ENCODE results near the gene TRIM45. TPM values are rescaled to one million over a fixed set of nuclear protein-coding genes. Genes with fewer than 3 reads are reported as not detected.

TRIM45 gene
- total RNA-seq, 1 experiment from 2014 or later = not detected

DNA sequence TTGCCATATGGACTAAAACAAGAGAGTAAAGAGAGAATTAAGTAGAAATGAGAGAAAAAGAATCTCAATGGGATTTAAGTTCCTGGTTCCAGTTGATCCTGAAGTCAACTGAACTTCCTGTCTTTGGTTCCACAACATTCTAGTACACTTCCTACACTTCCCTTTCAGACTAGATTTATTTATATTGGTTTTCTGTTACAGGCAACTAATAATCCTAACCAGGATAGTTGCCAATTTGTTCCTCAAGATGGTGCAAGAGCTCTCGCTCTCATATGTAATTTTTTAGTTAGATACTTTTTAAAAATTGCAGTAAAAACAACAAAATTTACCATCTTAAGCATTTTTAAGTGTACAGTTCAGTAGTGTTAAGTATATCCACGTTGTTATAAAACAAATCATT is 28.8 kb upstream of the TRIM45 start:
- no peaks in the 10 kb centered on the region for H4K20me1 ChIP-seq (ENCODE audit: insufficient read depth, low read depth, low read length)
- DNase-seq = no peak
- H3K27ac ChIP-seq (ENCODE audit: low read length) = no peak overlapping the region
- H3K36me3 ChIP-seq (ENCODE audit: insufficient read depth, low read length) = no peaks in the 10 kb centered on the region
- no peak overlapping the region for H2AFZ ChIP-seq (ENCODE audit: low read length)
- no peak overlapping the region for H3K4me3 ChIP-seq (ENCODE audit: low read length)
- H3K9me2 ChIP-seq (replicated peaks; ENCODE audit: insufficient read depth, low read length) = no peaks in the 10 kb centered on the region
- H3K4me1 ChIP-seq (ENCODE audit: low read length) = peaks cover 8% of the 10 kb centered on the region
- H3K27me3 ChIP-seq (ENCODE audit: low read length) = no peaks in the 10 kb centered on the region
- no peak overlapping the region for H3K4me2 ChIP-seq (ENCODE audit: low read depth, low read length, poor library complexity, severe bottlenecking)
- no peak overlapping the region for H3K9ac ChIP-seq (ENCODE audit: low read length)
- no peaks in the 10 kb centered on the region for H3K79me2 ChIP-seq (ENCODE audit: low read length)
- H3K9me3 ChIP-seq (ENCODE audit: low read length) = no peaks in the 10 kb centered on the region; the same call in 1 of the 2 replicates

GRCh38 chr1:117147856-117148588 is 26.5 kb upstream of the TRIM45 start:
- no peak overlapping the region for H2AFZ ChIP-seq (ENCODE audit: low read length)
- no peak overlapping the region for H3K9ac ChIP-seq (ENCODE audit: low read length)

GRCh38 chr1:117147341-117147831 is 25.8 kb upstream of the TRIM45 start:
- no peaks in the 10 kb centered on the region for H4K20me1 ChIP-seq (ENCODE audit: insufficient read depth, low read depth, low read length)
- H3K9ac ChIP-seq (ENCODE audit: low read length) = no peak overlapping the region

More at GRCh38 chr1:117147856-117148588, 26.5 kb upstream of the TRIM45 start:
- DNase-seq = no peak
- Histone ChIP-seq H3K4me3 (ENCODE audit: low read length) (no peak overlapping the region), H3K4me1 (ENCODE audit: low read length) (peaks cover 8% of the 10 kb centered on the region), H3K36me3 (ENCODE audit: insufficient read depth, low read length) (no peaks in the 10 kb centered on the region), H3K27ac (ENCODE audit: low read length) (no peak overlapping the region), H3K27me3 (ENCODE audit: low read length) (no peaks in the 10 kb centered on the region), H3K4me2 (ENCODE audit: low read depth, low read length, poor library complexity, severe bottlenecking) (no peak overlapping the region), H3K9me2 (replicated peaks; ENCODE audit: insufficient read depth, low read length) (no peaks in the 10 kb centered on the region), H3K9me3 (ENCODE audit: low read length) (no peaks in the 10 kb centered on the region; the same call in 1 of the 2 replicates), H4K20me1 (ENCODE audit: insufficient read depth, low read depth, low read length) (no peaks in the 10 kb centered on the region), H3K79me2 (ENCODE audit: low read length) (no peaks in the 10 kb centered on the region)

GRCh38 chr1:117146575-117147340 is 25.2 kb upstream of the TRIM45 start:
- H3K9ac ChIP-seq (ENCODE audit: low read length) = no peak overlapping the region
- H3K36me3 ChIP-seq (ENCODE audit: insufficient read depth, low read length) = no peaks in the 10 kb centered on the region
- H3K4me2 ChIP-seq (ENCODE audit: low read depth, low read length, poor library complexity, severe bottlenecking) = no peak overlapping the region
- no peak overlapping the region for H2AFZ ChIP-seq (ENCODE audit: low read length)
- H3K27me3 ChIP-seq (ENCODE audit: low read length) = no peaks in the 10 kb centered on the region
- no peak for DNase-seq
- no peaks in the 10 kb centered on the region for H4K20me1 ChIP-seq (ENCODE audit: insufficient read depth, low read depth, low read length)
- H3K4me1 ChIP-seq (ENCODE audit: low read length) = peaks cover 8% of the 10 kb centered on the region
- no peak overlapping the region for H3K4me3 ChIP-seq (ENCODE audit: low read length)
- no peaks in the 10 kb centered on the region; the same call in 1 of the 2 replicates for H3K9me3 ChIP-seq (ENCODE audit: low read length)
- no peak overlapping the region for H3K27ac ChIP-seq (ENCODE audit: low read length)
- H3K9me2 ChIP-seq (replicated peaks; ENCODE audit: insufficient read depth, low read length) = no peaks in the 10 kb centered on the region
- no peaks in the 10 kb centered on the region for H3K79me2 ChIP-seq (ENCODE audit: low read length)

More at GRCh38 chr1:117147341-117147831, 25.8 kb upstream of the TRIM45 start:
- H3K36me3 ChIP-seq (ENCODE audit: insufficient read depth, low read length) = no peaks in the 10 kb centered on the region
- H3K4me3 ChIP-seq (ENCODE audit: low read length) = no peak overlapping the region
- no peak overlapping the region for H3K4me2 ChIP-seq (ENCODE audit: low read depth, low read length, poor library complexity, severe bottlenecking)
- no peak for DNase-seq
- no peak overlapping the region for H2AFZ ChIP-seq (ENCODE audit: low read length)
- H3K79me2 ChIP-seq (ENCODE audit: low read length) = no peaks in the 10 kb centered on the region
- H3K9me2 ChIP-seq (replicated peaks; ENCODE audit: insufficient read depth, low read length) = no peaks in the 10 kb centered on the region
- no peaks in the 10 kb centered on the region; the same call in 1 of the 2 replicates for H3K9me3 ChIP-seq (ENCODE audit: low read length)
- no peaks in the 10 kb centered on the region for H3K27me3 ChIP-seq (ENCODE audit: low read length)
- H3K27ac ChIP-seq (ENCODE audit: low read length) = no peak overlapping the region
- H3K4me1 ChIP-seq (ENCODE audit: low read length) = peaks cover 8% of the 10 kb centered on the region

GRCh38 chr1:117146072-117146471 is 24.5 kb upstream of the TRIM45 start:
- H3K4me1 ChIP-seq (ENCODE audit: low read length) = peaks cover 8% of the 10 kb centered on the region
- no peak overlapping the region for H3K4me2 ChIP-seq (ENCODE audit: low read depth, low read length, poor library complexity, severe bottlenecking)
- no peaks in the 10 kb centered on the region for H3K79me2 ChIP-seq (ENCODE audit: low read length)

GRCh38 chr1:117143871-117144270 is 22.3 kb upstream of the TRIM45 start:
- H3K79me2 ChIP-seq (ENCODE audit: low read length) = no peaks in the 10 kb centered on the region
- no peaks in the 10 kb centered on the region for H3K9me3 ChIP-seq (ENCODE audit: low read length)
- no peak overlapping the region for H2AFZ ChIP-seq (ENCODE audit: low read length)
- no peak overlapping the region for H3K27ac ChIP-seq (ENCODE audit: low read length)
- H3K4me1 ChIP-seq (ENCODE audit: low read length) = peaks cover 8% of the 10 kb centered on the region
- no peaks in the 10 kb centered on the region for H3K27me3 ChIP-seq (ENCODE audit: low read length)
- H3K4me2 ChIP-seq (ENCODE audit: low read depth, low read length, poor library complexity, severe bottlenecking) = no peak overlapping the region
- H3K9me2 ChIP-seq (replicated peaks; ENCODE audit: insufficient read depth, low read length) = no peaks in the 10 kb centered on the region
- no peaks in the 10 kb centered on the region for H4K20me1 ChIP-seq (ENCODE audit: insufficient read depth, low read depth, low read length)
- H3K4me3 ChIP-seq (ENCODE audit: low read length) = no peak overlapping the region
- no peaks in the 10 kb centered on the region for H3K36me3 ChIP-seq (ENCODE audit: insufficient read depth, low read length)
- H3K9ac ChIP-seq (ENCODE audit: low read length) = no peak overlapping the region
- DNase-seq = no peak

More at GRCh38 chr1:117146072-117146471, 24.5 kb upstream of the TRIM45 start:
- H3K36me3 ChIP-seq (ENCODE audit: insufficient read depth, low read length) = no peaks in the 10 kb centered on the region
- no peaks in the 10 kb centered on the region for H3K27me3 ChIP-seq (ENCODE audit: low read length)
- H3K9ac ChIP-seq (ENCODE audit: low read length) = no peak overlapping the region
- no peak overlapping the region for H3K27ac ChIP-seq (ENCODE audit: low read length)
- H3K4me3 ChIP-seq (ENCODE audit: low read length) = no peak overlapping the region
- no peaks in the 10 kb centered on the region for H3K9me3 ChIP-seq (ENCODE audit: low read length)
- no peaks in the 10 kb centered on the region for H3K9me2 ChIP-seq (replicated peaks; ENCODE audit: insufficient read depth, low read length)
- no peak for DNase-seq
- no peak overlapping the region for H2AFZ ChIP-seq (ENCODE audit: low read length)
- H4K20me1 ChIP-seq (ENCODE audit: insufficient read depth, low read depth, low read length) = no peaks in the 10 kb centered on the region

DNA sequence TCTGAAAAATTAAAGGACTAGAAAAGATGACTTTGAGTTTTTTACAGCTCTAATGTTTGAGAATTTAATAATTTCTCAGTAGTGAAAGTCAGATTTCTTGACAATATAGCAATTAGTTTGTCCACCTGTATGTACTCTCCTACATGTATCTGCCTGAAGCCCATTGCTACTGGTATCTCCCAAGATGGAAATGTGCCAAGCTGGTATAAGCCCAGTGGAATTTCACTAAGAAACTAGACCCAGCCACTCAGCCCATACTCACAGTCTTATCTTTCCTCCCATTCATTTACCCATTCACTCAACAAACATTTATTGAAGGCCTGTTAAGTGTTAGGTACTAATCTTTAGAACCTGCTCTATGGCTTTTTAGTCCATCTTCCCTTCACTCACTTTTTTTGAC is 21.6 kb upstream of the TRIM45 start:
- Histone ChIP-seq H2AFZ (ENCODE audit: low read length) (no peak overlapping the region), H3K4me3 (ENCODE audit: low read length) (no peak overlapping the region), H4K20me1 (ENCODE audit: insufficient read depth, low read depth, low read length) (no peaks in the 10 kb centered on the region), H3K4me2 (ENCODE audit: low read depth, low read length, poor library complexity, severe bottlenecking) (no peak overlapping the region), H3K9me2 (replicated peaks; ENCODE audit: insufficient read depth, low read length) (no peaks in the 10 kb centered on the region), H3K79me2 (ENCODE audit: low read length) (no peaks in the 10 kb centered on the region), H3K27me3 (ENCODE audit: low read length) (no peaks in the 10 kb centered on the region), H3K27ac (ENCODE audit: low read length) (no peak overlapping the region), H3K4me1 (ENCODE audit: low read length) (peaks cover 4% of the 10 kb centered on the region), H3K9me3 (ENCODE audit: low read length) (no peaks in the 10 kb centered on the region), H3K9ac (ENCODE audit: low read length) (no peak overlapping the region), H3K36me3 (ENCODE audit: insufficient read depth, low read length) (no peaks in the 10 kb centered on the region)
- DNase-seq = no peak

- no peaks in the 10 kb centered on the region for H3K9me3 ChIP-seq (ENCODE audit: low read length)
- no peak overlapping the region for H3K27ac ChIP-seq (ENCODE audit: low read length)
- DNase-seq = no peak
- H3K79me2 ChIP-seq (ENCODE audit: low read length) = no peaks in the 10 kb centered on the region
- H3K36me3 ChIP-seq (ENCODE audit: insufficient read depth, low read length) = no peaks in the 10 kb centered on the region
- H2AFZ ChIP-seq (ENCODE audit: low read length) = no peak overlapping the region
- no peaks in the 10 kb centered on the region for H3K4me1 ChIP-seq (ENCODE audit: low read length)
- H3K4me2 ChIP-seq (ENCODE audit: low read depth, low read length, poor library complexity, severe bottlenecking) = no peak overlapping the region
- H4K20me1 ChIP-seq (ENCODE audit: insufficient read depth, low read depth, low read length) = no peaks in the 10 kb centered on the region
- H3K9me2 ChIP-seq (replicated peaks; ENCODE audit: insufficient read depth, low read length) = no peaks in the 10 kb centered on the region
- H3K4me3 ChIP-seq (ENCODE audit: low read length) = no peak overlapping the region
- no peaks in the 10 kb centered on the region for H3K27me3 ChIP-seq (ENCODE audit: low read length)
- no peak overlapping the region for H3K9ac ChIP-seq (ENCODE audit: low read length)
These were observed 20.7 kb upstream of the TRIM45 start for GRCh38 chr1:117142200-117142599.
